Ovary (tissue), 3 donors: ENCODE measurements around the gene ARHGDIB.

Source experiments
- POLR2A ChIP-seq: fragments of 450-650 bp; IDR thresholded peaks from one replicate; pipeline ENCODE4 v1.6.1; 2017; ENCODE audit warnings: antibody characterized with exemption, mild to moderate bottlenecking, moderate library complexity
- TF ChIP-seq, protein P1 (sequence below), 3 donors: fragments of 450-650 bp in 2 of 3; fragments of 200-600 bp in 1 of 3; IDR thresholded peaks; one replicate each; pipeline versions ENCODE4 v1.5.1 to v1.8.0; 2016 to 2022; ENCODE audit warnings: antibody characterized with exemption in 3 of 3, mild to moderate bottlenecking in 1 of 3
- donor health status: DM: no; HTN: no; CAD: no.

DNA sequence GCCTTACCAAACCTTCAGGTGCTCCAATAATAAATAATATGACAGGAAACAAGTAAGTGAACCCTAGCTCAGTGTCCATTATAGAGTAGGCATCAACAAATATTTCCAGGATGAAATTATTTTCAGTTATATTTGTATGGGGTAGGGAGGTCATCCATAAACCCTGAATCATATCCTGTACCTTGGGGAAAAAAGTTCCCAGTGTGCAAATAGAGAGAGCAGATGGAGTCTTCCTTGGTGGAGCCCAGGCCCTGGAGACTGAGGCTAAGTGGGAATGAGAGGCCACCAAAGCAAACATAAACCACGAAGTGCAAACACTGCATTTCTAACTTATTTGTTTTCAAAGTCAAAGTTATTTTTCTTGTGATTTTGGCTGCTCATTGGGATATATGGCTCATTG, 14.5 kb downstream of the ARHGDIB start:
- TF ChIP-seq POLR2A = no peak
- TF ChIP-seq, protein P1, sequence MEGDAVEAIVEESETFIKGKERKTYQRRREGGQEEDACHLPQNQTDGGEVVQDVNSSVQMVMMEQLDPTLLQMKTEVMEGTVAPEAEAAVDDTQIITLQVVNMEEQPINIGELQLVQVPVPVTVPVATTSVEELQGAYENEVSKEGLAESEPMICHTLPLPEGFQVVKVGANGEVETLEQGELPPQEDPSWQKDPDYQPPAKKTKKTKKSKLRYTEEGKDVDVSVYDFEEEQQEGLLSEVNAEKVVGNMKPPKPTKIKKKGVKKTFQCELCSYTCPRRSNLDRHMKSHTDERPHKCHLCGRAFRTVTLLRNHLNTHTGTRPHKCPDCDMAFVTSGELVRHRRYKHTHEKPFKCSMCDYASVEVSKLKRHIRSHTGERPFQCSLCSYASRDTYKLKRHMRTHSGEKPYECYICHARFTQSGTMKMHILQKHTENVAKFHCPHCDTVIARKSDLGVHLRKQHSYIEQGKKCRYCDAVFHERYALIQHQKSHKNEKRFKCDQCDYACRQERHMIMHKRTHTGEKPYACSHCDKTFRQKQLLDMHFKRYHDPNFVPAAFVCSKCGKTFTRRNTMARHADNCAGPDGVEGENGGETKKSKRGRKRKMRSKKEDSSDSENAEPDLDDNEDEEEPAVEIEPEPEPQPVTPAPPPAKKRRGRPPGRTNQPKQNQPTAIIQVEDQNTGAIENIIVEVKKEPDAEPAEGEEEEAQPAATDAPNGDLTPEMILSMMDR (IDR thresholded peaks at IDR 0.05) = no peak
